ENCODE results near the gene EPHB1.

The EPHB1 gene

DNA sequence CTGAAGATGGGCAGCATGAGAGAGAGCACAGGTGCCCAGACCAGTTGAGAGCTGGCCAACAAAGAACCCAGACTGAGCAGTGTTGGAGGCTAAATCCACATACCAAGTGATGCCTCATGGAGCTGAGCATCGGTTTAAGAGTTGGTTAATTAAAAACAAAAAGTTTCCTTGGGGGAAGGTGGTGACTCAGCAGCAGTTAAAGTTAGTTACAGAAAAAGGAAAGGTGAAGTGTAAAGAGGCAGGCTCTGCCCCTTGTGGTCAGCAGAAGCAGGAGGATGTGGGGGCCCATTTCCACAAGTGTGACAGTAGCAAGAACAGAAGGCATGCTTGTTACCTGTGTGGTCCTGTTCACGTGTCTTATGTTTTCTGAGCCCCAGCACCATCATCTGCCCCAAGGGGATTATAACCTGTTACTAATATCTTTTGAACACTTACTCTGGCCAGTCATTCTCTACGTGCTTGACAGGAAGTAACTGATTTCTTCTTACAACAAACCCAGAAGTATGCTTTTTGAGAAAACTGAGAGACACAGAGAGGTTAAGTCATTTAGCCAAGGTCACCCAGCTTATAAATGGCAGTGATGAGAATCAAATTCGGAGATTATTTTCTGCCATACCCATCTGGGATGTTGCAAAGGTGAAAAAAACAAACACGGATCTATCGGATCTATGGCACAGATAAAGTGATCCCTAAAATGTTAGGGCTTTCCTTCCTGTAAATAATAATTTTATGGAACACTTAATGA, 91.0 kb downstream of the EPHB1 start:
- DNase-seq, result no peak

DNA sequence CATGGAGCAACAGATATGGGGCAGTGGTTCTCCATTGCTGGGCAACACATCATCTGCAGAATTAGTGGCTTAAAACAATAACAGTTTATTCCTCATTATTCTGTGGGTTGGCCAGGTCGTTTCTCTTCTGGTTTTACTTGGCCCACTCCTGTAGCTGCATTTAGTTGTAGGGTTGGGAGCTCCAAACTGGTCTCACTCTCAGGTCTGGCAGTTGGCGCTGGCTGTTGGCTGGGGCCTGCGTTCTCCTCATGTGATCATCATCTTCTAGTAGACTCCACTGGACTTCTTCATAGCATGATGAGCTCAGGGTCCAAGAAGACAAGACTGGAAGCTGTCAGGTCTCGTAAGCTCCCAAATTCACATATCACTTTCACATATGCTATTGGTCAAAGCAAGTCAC, 91.9 kb downstream of the EPHB1 start:
- DNase-seq, result no peak

DNA sequence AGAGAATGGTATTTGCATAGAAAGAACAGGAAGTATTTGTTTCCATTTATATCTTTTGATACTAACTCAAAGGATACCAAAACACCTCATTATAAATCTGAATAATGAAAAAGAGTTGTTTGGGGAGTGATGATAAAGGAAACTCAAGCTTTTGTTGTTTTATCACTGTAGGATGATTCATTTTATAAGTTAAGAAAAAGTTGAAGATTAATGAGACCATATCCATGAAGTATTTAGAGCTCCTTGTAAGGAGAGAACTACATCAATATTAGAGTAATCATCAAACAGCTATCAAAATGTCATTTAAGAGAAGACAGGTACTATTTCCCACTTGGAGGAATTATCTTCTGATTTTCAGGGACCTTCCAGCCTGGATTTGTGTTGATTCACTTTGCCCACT, 92.5 kb downstream of the EPHB1 start:
- DNase-seq, result no peak

DNA sequence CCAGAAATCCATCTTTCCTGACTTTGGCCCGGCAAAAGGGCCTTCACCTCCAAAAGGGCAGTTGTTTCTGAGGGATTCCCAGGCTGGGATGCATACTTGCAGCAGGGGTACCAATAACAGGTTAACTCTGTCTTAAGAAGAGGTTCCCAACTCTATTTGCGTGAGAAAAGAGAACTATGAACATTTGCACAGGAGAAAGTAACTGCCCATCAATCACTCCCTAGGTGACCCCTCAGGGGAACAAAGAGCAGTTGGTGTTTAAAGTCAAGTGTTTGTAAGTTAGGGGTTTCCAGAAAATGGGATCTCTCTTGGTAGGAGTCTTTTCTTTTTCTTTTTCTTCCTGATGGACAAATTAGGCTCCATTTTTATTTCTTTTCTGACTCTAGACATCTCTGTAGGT, 97.3 kb downstream of the EPHB1 start:
- DNase-seq, result no peak

DNA sequence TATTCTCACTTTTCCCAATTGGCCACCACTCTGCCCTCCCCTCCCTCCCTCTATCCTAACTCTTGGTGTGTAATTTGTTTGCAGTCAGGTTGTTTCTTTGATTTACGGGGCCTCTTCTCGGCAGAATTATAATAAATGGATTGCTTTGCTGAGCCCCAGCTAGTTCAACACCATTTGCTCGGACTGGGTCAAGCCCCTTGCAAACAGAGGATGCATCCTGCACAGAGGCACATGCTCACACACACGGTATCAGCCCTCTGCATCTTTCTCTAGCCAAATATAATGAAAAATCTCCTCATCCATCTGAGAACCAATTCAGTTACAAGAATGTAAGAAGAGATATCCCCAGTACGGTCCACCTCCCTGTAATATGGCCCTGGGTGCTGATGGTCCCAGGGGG, 97.7 kb downstream of the EPHB1 start:
- no peak for DNase-seq

DNA sequence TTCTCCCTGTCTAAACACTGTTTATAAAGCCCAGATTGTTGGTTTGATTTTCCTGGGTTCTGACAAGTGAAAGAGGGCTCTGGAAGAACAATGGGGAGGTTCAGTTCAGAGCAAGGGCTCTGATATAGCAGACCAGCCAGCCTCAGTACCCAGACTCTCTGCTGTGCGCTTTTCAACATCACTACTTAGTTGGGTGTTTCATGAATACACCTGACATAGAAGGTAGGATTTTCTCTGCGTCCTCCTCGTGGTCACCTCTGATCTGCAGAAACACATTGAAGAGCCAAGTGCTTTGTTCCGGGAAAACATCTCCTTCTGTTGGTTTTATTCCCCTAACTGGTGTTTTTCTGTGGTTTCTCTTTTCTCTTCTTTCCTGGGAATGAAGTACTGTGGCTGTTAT, 99.5 kb downstream of the EPHB1 start:
- DNase-seq, result no peak

DNA sequence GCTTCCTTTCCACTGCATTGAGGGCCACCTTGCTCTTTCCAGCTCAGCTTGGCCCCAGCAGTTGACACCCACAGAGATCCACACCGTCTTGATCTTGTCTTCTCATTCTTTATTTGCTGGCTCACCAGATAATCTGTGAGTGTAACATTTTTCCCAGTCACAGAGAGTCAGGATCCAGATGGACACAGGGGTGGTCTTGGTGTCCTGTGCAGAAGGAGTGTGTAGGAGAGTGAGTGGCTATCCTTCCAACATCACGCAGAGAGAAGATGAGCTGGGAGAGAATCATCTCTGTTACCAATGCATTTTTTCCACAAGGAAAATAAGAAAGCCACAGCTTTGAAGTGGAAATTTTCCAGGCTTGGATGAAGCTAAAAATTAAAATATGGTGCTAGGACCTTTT, 100.1 kb downstream of the EPHB1 start:
- DNase-seq, result no peak

DNA sequence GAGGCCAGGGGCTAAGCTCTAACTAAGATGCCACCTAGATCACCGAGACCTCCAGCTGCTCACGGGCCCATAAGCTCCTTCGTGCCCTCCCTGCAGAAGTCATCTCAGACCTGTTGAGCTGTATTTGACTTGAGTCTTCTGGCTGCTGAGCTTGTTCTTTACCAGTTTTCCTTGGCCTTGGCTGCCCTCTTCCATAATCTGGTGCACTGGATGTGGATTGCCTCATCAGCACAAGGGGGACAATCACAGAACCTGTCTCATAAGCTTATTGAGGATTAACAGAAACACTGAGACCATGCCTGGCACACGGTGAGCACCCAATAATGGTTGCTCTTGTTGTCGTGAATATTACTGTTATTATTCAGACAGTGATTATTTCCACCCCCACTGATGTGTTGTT, 101.1 kb downstream of the EPHB1 start:
- DNase-seq, result no peak

DNA sequence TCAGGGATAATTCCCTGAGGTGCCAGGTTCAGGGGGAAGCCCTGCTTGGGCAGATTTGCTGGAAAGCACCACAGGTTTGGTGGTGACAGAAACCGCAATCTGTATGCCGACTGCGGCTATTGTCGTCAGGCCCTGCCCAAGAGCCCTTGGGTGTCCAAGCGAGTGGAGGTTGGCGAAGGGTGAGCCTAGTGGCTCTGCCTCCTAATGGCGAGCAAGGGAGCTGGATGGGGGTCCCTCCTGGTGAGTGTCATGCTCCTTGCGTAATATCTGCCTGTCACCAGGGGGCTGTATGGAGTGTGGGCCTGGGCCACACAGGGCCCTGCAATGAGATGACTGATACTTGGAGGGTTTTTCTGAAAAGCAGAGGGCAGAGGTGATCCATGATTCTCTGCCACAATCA, 101.6 kb downstream of the EPHB1 start:
- no peak for DNase-seq

DNA sequence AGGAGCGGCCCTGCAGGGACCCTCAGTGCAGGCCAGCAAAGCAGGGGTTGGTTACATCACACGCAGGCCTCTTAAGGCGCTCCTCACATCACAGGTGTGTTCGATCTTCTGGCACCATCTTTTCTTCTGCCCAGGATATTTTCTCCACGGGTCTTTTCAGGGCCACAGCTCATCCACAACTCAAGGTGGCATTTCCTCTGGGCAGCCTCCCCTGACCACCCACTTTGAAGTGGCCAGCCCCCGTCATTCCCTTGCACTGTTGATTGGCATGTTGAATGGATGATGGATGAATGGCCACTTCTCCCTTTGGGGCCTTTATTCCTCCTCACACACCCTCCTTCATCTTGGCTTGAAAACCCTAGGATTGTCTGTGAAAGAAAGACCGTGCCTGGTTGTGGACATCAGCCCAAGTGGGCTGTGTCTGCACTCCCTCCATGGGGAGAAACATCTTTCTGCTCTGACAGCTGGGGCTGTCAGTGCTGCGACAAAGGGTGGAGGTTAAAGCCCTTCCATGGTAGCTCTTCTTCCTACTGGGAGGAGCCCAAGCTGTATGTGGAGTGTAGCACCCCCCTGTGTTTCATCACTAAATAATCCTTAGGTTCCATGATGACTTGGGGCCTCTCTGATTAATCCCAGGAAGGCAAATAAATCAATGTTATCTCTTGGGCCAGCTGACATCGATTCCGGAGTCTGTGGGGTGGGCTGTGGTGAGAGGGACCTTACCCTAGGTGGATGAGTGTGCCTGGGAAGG, 102.5 kb downstream of the EPHB1 start:
- DNase-seq, result no peak

DNA sequence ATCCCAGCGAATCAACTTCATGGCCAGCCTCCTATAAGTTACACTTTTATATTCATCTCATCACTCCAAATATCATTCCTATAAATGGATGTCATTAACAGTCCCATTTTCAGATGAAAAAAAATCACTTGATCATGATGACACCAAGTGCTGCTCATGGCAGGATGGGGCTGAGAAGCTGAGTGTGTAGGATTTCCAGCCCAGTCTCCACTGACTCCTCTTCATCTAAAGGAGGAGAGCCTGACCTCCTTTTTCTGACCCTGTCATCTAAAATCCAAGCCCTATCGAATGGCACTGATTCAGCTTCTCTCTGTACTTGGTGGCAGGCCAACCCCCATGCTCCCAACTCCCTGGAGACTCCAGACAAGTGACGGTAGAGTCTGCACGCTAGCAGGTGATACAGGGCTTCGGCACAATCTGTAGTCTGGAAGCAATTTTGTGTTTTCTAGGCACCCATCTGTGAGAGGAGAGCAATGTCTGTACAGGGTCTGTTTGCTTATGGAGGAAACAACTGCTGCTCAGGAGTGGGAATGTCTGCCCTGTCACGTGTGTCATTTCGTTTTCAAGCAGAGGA, 103.2 kb downstream of the EPHB1 start:
- DNase-seq, result no peak

DNA sequence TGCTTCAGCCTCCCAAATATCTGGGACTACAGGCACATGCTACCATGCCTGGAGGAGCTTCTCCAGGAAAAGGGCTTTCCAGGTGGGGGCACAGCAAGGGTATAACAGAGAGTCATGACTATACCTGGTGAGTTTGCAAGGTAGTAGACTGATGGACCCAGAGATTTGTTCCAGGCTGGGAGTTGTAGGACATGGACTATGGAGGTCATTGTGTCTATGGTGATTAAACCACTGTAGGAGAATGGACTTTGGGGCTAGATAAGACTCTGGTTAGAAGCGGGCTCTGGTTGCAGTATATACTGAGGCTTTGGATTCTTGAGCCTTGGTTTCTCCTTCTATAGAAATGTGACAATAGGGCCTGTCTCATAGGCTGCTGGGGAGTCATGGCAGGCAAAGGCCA, 104.7 kb downstream of the EPHB1 start:
- no peak for DNase-seq

DNA sequence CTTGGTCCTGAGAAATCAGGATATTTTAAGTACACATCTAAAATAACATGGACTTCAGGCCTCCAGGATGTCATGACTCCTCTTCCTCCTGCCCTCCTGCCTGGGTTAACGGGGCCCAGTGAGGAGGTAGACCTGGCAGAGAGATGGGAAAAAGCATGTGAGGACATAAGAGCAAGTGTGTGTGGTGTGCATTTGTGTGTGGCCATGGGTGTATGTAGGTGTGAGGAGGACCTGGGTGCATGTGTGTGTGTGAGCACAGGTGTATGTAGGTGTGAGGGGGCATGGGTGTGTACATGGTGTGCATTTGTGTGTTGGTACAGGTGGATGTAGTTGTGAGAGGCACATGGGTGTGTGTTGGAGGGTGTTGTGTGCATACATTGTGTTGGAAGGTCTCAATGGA, 105.4 kb downstream of the EPHB1 start:
- DNase-seq, result no peak

DNA sequence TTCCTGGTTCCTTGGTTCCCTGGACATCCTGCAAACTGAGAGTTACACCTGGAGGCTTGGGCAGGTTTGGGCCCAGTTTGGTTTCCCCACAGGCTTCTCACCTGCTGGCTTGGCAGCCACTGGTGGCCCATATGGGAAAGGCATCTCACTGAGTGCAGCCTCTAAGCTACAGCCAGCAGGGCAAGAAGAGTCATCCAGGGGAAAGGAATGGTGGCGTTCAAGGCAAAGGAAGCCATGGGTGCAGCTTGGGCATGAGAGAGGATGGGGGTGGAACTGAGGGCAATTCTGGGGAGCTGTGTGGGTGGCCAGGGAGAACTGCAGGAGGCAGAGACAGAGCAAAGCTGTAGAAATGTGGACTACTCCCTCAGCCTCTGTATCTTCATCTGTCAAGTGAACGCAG, 106.4 kb downstream of the EPHB1 start:
- DNase-seq, result no peak

DNA sequence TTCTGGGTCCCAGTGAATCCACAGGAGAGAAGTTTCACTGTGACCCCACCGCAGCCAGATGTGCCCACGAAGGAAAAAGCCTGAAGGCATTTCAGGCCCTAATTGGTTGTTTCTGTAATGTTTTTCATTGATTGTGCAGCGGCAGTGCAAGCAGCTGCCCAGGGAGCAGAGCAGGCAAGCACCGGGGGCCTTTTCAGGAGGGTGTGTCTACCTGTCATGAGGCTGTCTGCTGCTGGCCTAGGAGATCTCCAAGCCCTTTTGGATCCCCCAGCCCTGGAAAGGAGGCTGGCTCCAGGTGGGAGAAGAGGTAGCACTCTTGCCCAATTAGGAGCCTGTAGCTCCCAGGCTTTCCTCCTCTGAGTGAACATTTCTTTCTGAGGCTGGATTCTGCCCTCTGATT, 108.8 kb downstream of the EPHB1 start:
- no peak for DNase-seq

DNA sequence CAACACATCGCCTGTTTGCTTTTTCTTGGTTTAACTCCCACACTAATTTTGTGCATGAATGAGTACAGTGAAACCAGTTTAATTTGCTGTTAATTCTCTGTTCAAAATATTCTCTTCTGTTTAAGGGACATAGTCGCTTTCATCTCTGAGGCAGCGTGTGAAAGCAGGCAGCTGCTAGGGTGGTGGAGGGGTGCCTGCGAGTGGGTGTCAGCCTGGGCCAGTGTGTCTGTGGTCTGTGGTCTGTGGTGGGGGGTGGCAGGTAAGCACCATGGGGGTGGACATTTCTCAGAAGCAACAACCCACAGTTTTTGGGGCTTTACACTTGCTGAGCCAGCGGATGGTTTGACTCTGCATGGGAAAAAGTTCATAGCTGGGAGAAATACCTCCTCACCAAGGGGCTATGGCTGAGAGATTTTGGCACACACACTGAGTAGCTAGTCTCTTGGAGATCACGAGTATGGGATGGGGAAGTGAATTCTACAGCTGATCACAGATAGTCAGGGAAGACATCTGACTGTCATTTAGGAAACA, 109.2 kb downstream of the EPHB1 start:
- DNase-seq, result no peak

DNA sequence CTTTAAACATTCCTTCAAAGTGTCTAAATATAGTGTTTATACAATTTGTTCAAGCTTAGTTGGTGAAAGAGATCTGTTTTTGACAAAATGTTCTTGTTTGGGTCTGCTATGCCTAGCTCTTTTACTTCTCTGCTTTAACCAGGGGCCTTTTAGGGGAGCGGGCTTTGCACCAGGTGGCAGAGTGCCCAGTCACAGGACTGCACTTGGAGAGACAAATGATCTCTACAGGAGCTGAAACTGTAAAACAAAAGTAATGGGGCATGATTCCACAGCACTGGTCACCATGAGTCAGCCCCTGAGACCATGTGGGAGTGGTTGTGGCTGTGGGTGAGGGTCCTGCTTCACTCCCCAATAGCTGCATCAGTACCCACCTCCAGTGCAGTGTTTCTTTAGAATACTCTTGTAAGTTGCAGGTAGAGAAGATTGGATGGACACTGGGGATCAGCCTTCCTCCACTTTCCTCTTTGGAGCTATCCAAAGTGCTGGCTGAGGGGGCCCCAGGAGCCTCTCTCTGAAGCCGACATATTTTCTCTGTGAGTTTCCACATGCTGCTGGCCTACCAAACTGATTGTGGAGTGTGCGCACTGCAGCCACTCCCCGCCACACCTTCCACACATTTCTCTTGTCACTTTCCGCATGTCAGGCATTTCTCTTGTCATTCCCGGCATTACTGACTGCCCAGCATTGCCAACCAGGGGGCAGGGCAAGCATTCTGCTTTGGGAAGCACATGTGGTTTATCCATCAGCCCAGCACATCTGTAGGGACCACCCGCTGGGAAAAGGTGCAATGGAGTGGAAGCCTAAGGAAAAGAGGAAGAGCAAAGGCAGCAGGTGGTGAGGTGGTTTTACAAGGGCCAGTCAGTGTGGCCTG, 110.0 kb downstream of the EPHB1 start:
- DNase-seq, result no peak

DNA sequence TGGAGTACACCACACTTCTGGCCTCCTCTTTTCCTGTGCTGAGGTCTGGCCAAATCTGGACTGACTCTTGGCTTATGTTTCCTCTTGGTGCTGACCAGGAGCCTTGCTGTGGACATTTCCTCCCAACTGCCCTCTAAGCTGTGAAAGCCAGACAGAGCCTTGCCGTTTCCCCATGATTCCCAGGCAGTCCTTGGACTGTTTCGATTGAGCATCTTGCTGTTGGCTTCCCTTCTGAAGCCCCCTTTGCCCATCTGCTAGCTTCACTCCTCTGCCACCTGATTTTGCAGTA, 110.5 kb downstream of the EPHB1 start:
- DNase-seq, result no peak

DNA sequence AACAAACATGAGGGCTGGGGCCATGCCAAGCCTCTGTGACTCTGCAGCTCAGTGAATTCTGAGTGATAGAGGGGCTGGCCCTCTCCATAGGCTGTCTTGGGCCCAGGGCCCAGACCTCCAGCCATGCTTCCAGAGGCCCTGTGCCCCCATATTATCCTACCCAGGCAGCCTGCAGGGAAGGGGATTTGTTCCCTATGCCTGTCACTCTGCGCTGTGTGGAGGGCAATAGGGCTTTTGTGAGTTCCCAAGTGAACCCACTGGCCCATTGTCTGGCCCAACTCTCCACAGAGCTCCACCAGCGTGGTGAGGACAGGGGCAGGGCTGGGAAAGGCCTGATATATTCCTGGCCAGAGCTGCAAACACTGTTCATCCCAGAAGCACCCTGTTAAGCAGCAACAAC, 113.2 kb downstream of the EPHB1 start:
- DNase-seq, result no peak

DNA sequence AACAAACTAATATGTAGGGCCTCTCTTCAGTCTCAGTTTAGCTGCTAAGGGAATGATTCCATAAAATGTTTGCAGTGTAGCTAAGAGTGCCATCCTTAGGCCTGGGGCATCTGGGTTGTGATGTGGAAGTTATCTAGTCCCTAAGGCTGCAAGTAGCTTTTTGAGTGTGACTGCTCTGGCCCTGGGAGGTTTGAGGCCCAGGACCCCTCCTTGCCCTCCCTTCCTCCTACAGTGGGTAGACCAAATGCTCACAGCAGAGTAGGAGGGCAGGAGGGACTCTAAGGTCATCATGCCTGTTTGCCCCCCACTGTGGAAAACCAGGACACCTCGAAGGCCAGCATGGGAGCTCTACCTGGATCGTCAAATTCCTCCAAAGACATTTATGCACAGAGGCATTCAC, 115.0 kb downstream of the EPHB1 start:
- no peak for DNase-seq

DNA sequence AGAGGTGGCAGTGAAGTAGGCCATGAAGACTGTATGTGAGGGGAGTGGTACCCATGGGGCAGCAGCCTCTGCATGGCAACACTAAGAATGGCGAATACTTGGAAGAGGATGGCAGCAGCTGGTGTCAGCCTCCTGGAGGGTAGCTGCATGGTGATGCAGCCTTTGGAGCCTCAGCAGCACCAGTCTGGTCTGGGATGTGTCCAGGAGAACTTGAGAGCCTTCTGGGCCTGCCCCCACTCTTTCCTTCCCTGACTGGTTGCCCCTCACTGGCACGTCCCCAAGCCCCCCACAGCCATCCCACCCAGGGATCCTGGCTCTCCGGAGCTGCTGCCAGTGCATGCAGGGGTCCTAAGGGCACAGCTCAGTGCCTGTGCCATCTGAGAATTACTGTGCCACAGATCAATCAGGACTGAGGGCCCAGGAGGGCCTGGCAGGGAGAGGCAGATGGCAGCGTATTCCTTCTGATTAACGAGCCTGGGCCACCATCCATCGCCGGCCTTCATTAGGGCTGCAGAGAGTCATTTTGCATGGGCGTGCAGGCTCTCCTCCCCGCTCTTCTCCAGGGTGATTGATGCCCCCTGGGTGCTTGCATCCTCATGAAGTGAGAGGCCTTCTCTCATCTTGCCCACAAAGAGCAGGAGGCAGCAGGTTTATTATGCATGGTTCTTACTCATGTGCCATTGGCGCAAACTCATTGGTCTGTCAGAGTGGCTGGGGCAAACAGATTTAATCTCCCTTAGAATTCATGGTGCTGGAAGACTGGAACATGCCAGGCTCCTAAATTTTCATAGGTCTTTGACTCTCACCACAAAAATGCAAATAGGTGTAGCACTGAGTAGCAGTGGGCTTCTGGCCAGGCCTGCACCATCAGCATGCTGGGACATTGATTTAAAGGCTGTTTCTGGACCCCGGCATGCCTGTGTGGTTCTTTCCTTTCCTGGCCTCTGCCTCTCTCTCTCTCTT, 116.8 kb downstream of the EPHB1 start:
- no peak for DNase-seq

All from CD4-positive, alpha-beta T cell treated with Interleukin-17A for 4 hours (primary cell).